Measurements from ENCODE around the gene KCNJ1. TPM values are rescaled to one million over a fixed set of nuclear protein-coding genes. Genes with fewer than 3 reads are reported as not detected.

The KCNJ1 gene
- total RNA-seq, 6 experiments from 2014 or later, result not detected

DNA sequence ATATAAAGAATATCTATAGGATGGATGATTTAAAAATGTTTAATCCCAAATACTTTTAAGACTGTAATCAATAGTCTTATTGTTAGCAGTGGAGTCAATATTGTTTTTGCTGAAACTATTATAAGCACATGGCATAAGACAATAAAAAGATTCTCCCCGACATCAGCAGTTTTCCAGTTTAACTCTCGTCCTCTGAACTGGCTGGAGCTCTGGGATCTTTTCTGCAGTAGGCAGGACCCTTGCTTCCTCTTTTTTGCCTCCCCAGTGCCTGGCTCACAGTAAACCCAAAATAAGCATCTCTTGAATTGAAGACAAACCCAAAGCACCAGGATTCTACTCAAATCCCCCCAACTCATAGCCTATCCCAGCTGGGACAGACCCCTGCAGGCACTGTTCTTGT, 32.9 kb downstream of the KCNJ1 start:
- intact Hi-C loops (cut with DNase I), result no loop called here
- no peaks in the 10 kb centered on the region for H3K9me3 ChIP-seq
- WGBS (ENCODE audit: insufficient coverage, low coverage, low lambda C conversion rate, missing lambda C conversion rate), result 62% methylated on average over 2 of the region's 2 CpGs

DNA sequence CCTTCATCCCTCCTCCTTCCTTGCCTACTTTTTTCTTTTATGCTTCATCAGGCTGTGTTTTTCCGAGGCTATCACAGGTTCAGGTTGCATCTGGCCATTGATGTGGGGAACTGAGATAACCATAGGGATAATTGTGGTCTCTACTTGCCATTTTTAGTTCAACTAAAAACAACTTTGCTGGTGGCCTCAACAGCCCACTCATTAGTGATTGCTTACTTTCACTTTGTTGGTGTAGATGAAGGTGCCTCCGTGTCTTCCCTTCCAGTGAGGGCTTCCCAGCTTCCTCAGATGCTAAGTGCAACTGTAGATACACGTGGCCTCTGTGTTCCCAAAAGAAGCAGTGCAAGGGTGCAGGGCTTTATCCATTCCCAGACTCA, 35.0 kb downstream of the KCNJ1 start:
- Histone ChIP-seq H3K9me3 (no peaks in the 10 kb centered on the region), H3K27ac (no peak overlapping the region), H3K36me3 (no peaks in the 10 kb centered on the region), H3K27me3 (no peaks in the 10 kb centered on the region), H3K4me3 (no peak overlapping the region), H3K4me1 (peaks cover 0 to 5% (median 0%) of the 10 kb centered on the region in 4 donors)
- WGBS (ENCODE audit: insufficient coverage, low coverage, low lambda C conversion rate, missing lambda C conversion rate), result 31% methylated on average over 3 of the region's 3 CpGs
- intact Hi-C loops (cut with DNase I), result no loop called here
- no peak for DNase-seq
- no peak for ATAC-seq
- no peak for TF ChIP-seq POLR2A (IDR thresholded peaks at IDR 0.05)
- TF ChIP-seq, protein P1, sequence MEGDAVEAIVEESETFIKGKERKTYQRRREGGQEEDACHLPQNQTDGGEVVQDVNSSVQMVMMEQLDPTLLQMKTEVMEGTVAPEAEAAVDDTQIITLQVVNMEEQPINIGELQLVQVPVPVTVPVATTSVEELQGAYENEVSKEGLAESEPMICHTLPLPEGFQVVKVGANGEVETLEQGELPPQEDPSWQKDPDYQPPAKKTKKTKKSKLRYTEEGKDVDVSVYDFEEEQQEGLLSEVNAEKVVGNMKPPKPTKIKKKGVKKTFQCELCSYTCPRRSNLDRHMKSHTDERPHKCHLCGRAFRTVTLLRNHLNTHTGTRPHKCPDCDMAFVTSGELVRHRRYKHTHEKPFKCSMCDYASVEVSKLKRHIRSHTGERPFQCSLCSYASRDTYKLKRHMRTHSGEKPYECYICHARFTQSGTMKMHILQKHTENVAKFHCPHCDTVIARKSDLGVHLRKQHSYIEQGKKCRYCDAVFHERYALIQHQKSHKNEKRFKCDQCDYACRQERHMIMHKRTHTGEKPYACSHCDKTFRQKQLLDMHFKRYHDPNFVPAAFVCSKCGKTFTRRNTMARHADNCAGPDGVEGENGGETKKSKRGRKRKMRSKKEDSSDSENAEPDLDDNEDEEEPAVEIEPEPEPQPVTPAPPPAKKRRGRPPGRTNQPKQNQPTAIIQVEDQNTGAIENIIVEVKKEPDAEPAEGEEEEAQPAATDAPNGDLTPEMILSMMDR (IDR thresholded peaks at IDR 0.05), result no peak

More for the DNA sequence above, 32.9 kb downstream of the KCNJ1 start:
- DNase-seq (no peak), ATAC-seq (no peak)
- TF ChIP-seq POLR2A (IDR thresholded peaks at IDR 0.05), result no peak
- Histone ChIP-seq H3K27ac (no peak overlapping the region), H3K4me3 (no peak overlapping the region), H3K36me3 (no peaks in the 10 kb centered on the region), H3K27me3 (no peaks in the 10 kb centered on the region), H3K4me1 (peaks cover 0 to 5% (median 0%) of the 10 kb centered on the region in 4 donors)

DNA sequence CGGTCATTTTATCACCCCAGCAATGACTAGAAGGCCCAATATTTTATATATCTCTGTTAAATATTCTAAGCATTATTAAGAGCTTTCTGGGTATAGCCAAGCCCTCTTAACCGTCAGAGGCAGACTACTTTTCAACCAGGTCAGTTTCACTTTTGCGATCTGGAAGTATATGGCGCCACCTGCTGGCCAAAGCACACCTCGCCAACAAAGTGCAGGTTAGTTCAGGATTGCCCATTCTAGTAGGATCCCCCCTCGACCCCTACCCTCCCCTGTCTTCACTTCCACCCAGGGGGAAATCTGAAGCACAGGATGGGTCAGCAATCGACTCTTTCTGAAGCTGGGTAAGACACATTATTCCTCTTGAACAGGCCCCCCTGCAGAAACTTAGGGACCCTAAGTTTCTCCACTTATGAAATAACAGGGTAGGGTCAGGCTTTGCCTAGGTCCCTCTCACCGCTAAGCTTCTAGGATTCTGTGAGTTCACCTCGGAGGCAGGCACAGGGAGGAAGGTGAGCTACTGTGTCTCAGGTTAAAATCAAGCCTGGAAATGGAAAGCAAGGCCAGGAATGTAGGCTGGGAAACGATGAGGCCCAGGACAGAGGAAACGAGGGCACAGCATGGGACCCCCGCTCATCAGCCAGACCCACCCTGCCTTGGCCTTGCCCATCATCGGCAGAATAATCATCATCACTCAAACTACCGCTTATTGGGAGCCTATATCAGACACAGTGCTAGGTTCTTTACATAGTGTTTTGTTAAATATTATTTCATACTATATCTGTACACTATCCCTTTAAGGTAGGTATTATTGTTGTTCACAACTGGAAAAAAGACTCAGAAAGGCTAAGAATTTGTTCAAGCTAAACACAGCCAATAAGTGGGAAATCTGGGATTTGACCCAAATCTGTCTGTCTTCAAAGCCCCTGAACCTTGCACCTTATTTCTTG, 35.6 kb downstream of the KCNJ1 start:
- Histone ChIP-seq H3K27me3 (no peaks in the 10 kb centered on the region), H3K27ac (no peak overlapping the region), H3K4me1 (peaks cover 0 to 5% (median 0%) of the 10 kb centered on the region in 4 donors), H3K4me3 (no peak overlapping the region), H3K36me3 (no peaks in the 10 kb centered on the region), H3K9me3 (no peaks in the 10 kb centered on the region)
- 29% methylated on average over 14 of the region's 14 CpGs for WGBS (ENCODE audit: insufficient coverage, low coverage, low lambda C conversion rate, missing lambda C conversion rate)
- TF ChIP-seq, protein P1 (IDR thresholded peaks at IDR 0.05), result peak; percentile 73 to 93 (median 90)
- no peak for TF ChIP-seq POLR2A (IDR thresholded peaks at IDR 0.05)
- intact Hi-C loops (cut with DNase I), result no loop called here
- peak; percentile 80 to 82 (median 80) for DNase-seq
- ATAC-seq, result peak; percentile 84 to 94 (median 89)

DNA sequence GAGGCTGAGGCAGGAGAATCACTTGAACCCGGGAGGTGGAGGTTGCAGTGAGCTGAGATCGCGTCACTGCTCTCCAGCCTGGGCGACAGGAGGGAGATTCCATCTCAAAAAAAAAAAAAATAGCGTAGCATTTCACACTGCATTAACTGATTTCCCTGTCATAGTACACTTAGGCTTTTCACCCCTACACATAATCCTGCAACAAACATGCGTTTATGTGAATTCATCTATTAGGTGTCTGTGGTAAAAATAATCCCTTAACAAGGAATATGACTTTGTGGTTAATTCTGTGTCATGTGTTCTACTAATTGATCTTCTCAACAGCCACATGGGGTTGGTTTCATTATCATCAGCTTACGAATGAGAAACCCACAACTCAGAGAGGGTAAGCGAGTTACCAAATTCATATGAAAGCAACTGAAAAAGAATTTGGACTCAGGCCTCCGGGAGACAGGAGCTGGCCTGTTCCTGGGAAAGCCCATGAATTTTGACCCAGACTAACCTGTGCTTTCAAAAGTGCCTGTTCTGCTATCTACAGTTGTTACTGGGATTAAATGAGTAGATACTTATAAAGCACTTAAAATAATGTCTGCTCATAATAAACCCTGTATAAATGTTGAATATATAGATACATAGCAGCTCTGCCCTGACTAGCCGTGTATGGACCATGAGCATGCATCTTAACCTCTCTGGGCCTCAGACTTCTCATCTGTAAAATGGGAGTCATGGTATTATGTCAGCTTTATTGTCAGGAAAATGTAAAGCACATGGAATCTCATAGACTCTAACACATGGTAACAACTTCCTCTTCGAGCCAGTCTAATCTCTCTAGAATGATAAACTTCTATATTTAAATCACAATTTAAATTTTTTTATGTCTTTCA, 36.6 kb downstream of the KCNJ1 start:
- DNase-seq (no peak), ATAC-seq (peak; percentile 8 to 23 (median 12))
- TF ChIP-seq POLR2A (IDR thresholded peaks at IDR 0.05), result no peak
- TF ChIP-seq, protein P1 (IDR thresholded peaks at IDR 0.05), result no peak
- H3K27ac ChIP-seq, result no peak overlapping the region
- WGBS (ENCODE audit: insufficient coverage, low coverage, low lambda C conversion rate, missing lambda C conversion rate), result 66% methylated on average over 10 of the region's 11 CpGs
- H3K4me3 ChIP-seq, result no peak overlapping the region
- H3K27me3 ChIP-seq, result no peaks in the 10 kb centered on the region
- no peaks in the 10 kb centered on the region for H3K9me3 ChIP-seq
- peaks cover 0 to 5% (median 0%) of the 10 kb centered on the region in 4 donors for H3K4me1 ChIP-seq
- no peaks in the 10 kb centered on the region for H3K36me3 ChIP-seq
- intact Hi-C loops (cut with DNase I), result no loop called here

Measured in right lobe of liver (tissue), 6 donors.